ENCODE measurements around the gene SULT4A1. TPM values are rescaled to one million over a fixed set of nuclear protein-coding genes. Genes with fewer than 3 reads are reported as not detected.

The SULT4A1 gene
- total RNA-seq, 1 donor from 2014 or later: 0.27 TPM

DNA sequence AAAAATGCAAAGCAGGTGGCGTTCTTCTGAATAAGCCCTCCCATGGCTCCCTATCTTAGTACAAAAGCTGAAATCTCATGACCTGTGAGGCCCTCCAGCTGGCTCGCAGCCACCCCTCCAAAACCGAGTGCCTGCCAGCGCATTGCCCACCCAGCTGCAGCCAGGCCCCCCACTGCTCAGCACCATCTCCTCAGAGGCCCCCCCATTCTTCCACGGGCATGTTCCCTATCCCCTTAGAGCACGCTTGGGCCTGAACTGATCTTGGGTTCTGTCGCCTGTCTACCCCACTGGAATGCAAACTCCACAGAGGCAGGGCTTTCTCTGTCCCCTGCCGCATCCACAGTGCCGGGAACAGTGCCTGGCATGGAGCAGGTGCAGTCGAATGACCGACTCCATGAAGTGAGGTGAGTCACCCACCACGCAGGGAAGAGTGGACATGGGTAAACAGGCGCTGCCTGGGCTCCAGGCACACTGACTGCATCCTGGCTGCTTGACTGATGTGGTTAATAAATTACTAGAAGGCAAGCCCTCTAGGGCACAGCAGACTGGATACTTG is 38.9 kb downstream of the SULT4A1 start:
- DNase-seq (ENCODE audit: low spot score) (peak; percentile 38), ATAC-seq (no peak)
- intact Hi-C loops (cut with DNase I): no loop called here

GRCh38 chr22:43821606-43822425 is 40.5 kb downstream of the SULT4A1 start:
- intact Hi-C loops (cut with DNase I): no loop called here
- peak; percentile 47 for DNase-seq (ENCODE audit: low spot score)
- no peak for ATAC-seq

- ATAC-seq (no peak), DNase-seq (ENCODE audit: low spot score) (peak; percentile 42)
- intact Hi-C loops (cut with DNase I): no loop called here
Observed at GRCh38 chr22:43820651-43821305, 41.5 kb downstream of the SULT4A1 start.

- ATAC-seq (no peak), DNase-seq (ENCODE audit: low spot score) (peak; percentile 28)
- intact Hi-C loops (cut with DNase I): loop anchor here (10.0 kb wide), 1 partner anchor 435 kb away; no protein-coding TSS in a partner anchor
Observed at GRCh38 chr22:43819931-43820640, 42.2 kb downstream of the SULT4A1 start.

- no peak for ATAC-seq
- peak; percentile 49 for DNase-seq (ENCODE audit: low spot score)
- intact Hi-C loops (cut with DNase I): loop anchor here (10.0 kb wide), 1 partner anchor 435 kb away; no protein-coding TSS in a partner anchor
Observed at GRCh38 chr22:43819421-43819921, 42.8 kb downstream of the SULT4A1 start.

DNA sequence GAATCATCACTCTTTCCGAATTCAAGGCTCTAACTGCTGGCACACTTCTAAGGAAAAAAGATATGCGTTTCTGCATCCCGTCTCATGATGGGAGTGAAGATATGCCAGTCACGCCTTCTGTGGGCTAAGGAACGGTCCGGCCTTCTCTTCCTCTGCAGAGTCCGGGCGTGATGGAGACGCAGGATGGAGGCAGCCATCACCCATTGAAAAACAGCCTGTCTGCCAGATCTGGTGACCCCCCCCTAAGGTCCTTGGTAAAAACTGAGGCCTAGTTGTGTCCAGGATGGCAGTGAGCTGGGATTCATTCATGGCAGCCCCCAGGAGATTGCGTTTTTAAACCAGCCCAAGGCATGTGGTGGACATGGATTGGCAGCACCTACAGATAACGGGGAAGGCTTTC is 43.3 kb downstream of the SULT4A1 start:
- intact Hi-C loops (cut with DNase I): loop anchor here (10.0 kb wide), 1 partner anchor 434 kb away; no protein-coding TSS in a partner anchor
- ATAC-seq (no peak), DNase-seq (ENCODE audit: low spot score) (peak; percentile 37)

GRCh38 chr22:43817402-43817801 is 44.9 kb downstream of the SULT4A1 start:
- DNase-seq (ENCODE audit: low spot score) (no peak), ATAC-seq (no peak)
- intact Hi-C loops (cut with DNase I): loop anchor here (10.0 kb wide), 1 partner anchor 433 kb away; no protein-coding TSS in a partner anchor

- intact Hi-C loops (cut with DNase I): loop anchor here (10.0 kb wide), 1 partner anchor 429 kb away; no protein-coding TSS in a partner anchor
- ATAC-seq (no peak), DNase-seq (ENCODE audit: low spot score) (no peak)
Observed at GRCh38 chr22:43814264-43814663, 48.0 kb downstream of the SULT4A1 start.

- no peak for ATAC-seq
- intact Hi-C loops (cut with DNase I): loop anchor here (10.0 kb wide), 1 partner anchor 428 kb away; no protein-coding TSS in a partner anchor
- DNase-seq (ENCODE audit: low spot score): no peak
Observed at GRCh38 chr22:43812890-43813289, 49.4 kb downstream of the SULT4A1 start.

DNA sequence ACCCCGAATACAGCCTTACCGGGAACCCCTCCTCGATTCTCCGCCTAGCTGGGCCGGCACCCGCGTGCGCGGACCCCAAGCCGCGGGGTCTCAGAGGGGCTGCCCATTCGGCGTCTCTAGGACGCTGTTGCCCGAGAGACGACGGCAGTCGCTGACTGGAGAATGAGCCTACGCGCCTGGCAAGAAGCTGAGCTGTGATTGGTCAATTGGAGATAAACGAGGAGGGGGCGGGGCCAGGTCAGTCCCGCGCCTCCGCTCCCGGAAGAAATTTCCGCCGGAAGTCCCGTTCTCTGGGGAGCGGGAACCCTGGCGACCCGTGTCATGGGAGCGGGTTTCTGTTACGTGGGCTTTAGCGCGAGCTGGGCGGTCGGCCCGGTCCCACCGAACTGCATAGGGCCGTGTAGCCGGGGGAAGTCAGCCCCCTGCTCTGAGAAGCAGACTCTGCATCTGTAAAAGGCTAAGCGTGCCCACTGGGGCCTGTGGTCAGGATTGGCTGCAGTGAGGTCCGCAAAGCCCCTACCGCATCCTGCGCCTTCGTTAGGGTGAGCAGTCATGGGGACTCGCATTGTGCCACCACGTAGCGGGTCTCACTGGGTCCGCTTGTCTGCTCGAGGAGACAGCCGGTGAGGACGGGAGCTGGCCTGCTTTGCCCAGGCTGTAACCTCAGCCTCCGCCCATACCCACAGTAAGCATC is 50.0 kb downstream of the SULT4A1 start, which contains the start of gene EFCAB6:
EFCAB6 (minus strand) TSS at position 157 of the 694 bp plus-strand sequence. CDS start 29,987 bp downstream, outside the sequence.
- intact Hi-C loops (cut with DNase I): loop anchor here (10.0 kb wide), 1 partner anchor 427 kb away; no protein-coding TSS in a partner anchor
- ATAC-seq: peak; percentile 99

GRCh38 chr22:43811777-43812148 is 50.5 kb downstream of the SULT4A1 start:
- no peak for DNase-seq (ENCODE audit: low spot score)
- ATAC-seq: peak; percentile 34
- intact Hi-C loops (cut with DNase I): loop anchor here (10.0 kb wide), 1 partner anchor 427 kb away; no protein-coding TSS in a partner anchor

More for the DNA sequence above, 50.0 kb downstream of the SULT4A1 start, which contains the start of gene EFCAB6:
- DNase-seq (ENCODE audit: low spot score): peak; percentile 97

- DNase-seq (ENCODE audit: low spot score) (no peak), ATAC-seq (no peak)
- intact Hi-C loops (cut with DNase I): no loop called here
Observed at GRCh38 chr22:43802897-43803495, 59.3 kb downstream of the SULT4A1 start.

DNA sequence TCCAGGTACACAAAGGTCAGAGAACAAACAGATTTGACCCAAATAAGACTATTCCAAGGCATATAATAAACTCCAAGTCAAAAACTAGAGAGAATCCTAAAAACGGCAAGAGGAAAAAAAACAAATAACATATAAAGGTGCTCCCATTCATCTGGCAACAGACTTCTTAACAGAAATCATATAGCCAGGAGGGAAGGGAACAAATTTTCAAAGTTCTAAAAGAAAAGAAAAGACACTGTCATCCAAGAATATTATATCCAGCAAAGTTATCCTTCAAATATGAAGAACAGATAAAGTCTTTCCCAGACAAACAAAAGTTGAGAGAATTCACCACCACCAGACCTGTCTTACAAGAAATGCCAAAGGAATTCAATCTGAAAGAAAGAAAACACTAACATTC is 61.3 kb downstream of the SULT4A1 start:
- DNase-seq (ENCODE audit: low spot score): no peak
- no peak for ATAC-seq
- intact Hi-C loops (cut with DNase I): no loop called here

DNA sequence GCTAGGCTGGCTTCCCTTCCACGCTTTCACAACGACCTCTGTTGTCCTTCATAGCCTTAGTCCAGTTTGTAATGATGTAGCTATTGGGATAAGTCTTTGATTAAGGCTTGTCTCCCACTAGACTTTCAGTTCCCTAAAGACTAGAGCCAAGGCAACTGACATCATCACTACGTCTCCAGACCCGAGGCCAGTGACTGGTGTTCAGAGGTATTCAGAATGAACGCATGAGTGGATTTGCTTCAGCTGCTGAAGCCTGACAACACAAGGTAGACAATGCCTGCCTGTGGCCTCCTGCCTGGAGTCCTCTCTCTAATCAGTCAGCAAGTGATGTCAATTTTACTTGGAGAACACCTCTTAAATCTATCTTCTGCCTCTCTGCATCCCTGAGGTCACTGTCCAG is 63.8 kb downstream of the SULT4A1 start:
- intact Hi-C loops (cut with DNase I): no loop called here
- ATAC-seq: no peak

DNA sequence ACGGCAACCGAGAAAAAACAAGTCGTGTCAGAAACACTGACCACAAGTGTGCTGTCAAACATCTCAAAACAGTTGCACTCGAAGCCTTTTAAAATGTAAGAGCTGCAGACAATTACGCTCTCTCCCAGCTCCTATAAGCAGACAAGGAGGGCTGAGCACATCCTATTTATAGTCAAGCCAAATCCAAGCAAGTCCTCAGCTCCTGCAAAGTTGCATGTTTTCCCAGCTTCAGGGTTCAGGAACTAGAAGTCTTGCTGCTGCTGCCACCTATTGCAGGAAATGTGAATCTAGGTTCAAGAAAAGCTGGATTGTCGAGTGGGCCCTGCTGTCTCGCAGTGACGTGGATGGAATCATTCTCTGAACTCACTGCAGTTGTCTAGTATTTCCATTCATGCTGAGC is 65.7 kb downstream of the SULT4A1 start:
- peak; percentile 53 for ATAC-seq
- no peak for DNase-seq (ENCODE audit: low spot score)
- intact Hi-C loops (cut with DNase I): no loop called here

More for the DNA sequence above, 63.8 kb downstream of the SULT4A1 start:
- no peak for DNase-seq (ENCODE audit: low spot score)

DNA sequence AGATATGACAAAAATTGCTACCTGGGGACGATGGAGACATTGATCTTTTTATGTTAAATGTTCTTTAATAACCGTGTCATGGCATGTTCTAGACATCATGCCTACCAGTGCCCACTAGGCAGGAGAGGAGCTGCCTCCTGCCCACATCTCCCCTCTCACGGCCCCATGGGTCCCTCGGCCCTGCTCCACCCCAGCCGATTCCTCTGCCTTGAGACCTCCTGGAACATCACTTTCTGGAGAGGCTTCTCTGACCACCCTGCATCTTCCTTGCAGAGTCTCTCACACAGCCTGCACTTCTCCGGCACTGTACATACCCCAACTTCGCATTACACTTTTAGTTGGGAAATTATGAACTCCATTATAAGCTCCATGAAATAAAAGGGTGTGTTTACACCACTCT is 67.0 kb downstream of the SULT4A1 start:
- no peak for ATAC-seq
- DNase-seq (ENCODE audit: low spot score): no peak
- intact Hi-C loops (cut with DNase I): no loop called here

GRCh38 chr22:43792905-43793304 is 69.4 kb downstream of the SULT4A1 start:
- no peak for ATAC-seq
- intact Hi-C loops (cut with DNase I): no loop called here

DNA sequence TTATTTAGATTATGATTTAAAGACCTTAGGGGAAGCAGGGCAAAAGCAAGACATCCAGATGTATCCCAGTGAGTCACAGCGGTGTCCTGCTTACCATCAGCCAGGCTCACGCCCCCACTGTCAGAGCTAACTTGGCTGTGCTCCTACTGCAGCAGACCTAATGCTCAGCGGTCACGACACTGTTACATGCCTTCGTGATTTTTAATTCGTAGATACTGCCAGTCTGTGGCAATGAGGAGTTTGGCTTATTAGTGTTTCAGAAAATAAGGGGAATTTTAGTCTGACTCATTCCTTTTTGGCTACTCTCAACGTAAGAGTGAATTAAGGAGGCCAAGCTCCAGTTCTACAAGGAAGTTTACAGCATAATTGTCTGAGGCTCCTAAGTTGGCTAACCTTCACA is 72.9 kb downstream of the SULT4A1 start:
- ATAC-seq: peak; percentile 68
- no peak for DNase-seq (ENCODE audit: low spot score)
- intact Hi-C loops (cut with DNase I): no loop called here

More at GRCh38 chr22:43792905-43793304, 69.4 kb downstream of the SULT4A1 start:
- DNase-seq (ENCODE audit: low spot score): no peak
